A549 (cell line): ENCODE results near the gene SLC24A3. TPM values are rescaled to one million over a fixed set of nuclear protein-coding genes. Genes with fewer than 3 reads are reported as not detected.

Source experiments
- ATAC-seq, 2 experiments: fragments of 200-7000 bp in 1 of 2; fragments of >200 bp in 1 of 2; cut with Nextera tagmentation in 1 of 2; cut with Tn5 transposase in 1 of 2; 3 replicates each; pipeline versions ENCODE4 v1.8.0 to v1.9.1; 2018 to 2020; ENCODE audit warnings: mild to moderate bottlenecking in 1 of 2, moderate library complexity in 1 of 2
- CTCF ChIA-PET: fragments of 300-600 bp; sonication (Branson Sonifier 250); formaldehyde crosslinking; extraction: SDS; loops from one replicate; lab custom pipeline; 2021; ENCODE audit warnings: antibody characterized with exemption, inconsistent platforms; lab: Yijun Ruan, JAX
- POLR2A ChIA-PET: fragments of 350-600 bp; formaldehyde crosslinking; extraction: SDS; loops from one replicate; lab custom pipeline; 2021; ENCODE audit warnings: antibody characterized with exemption, inconsistent platforms; lab: Yijun Ruan, JAX
- DNase-seq, 2 experiments: peaks; one replicate each; pipeline versions ENCODE4 v3.0.0 to v3.0.0-alpha.2; 2011 to 2016; ENCODE audit warnings: low read depth in 1 of 2, low spot score in 1 of 2
- FAIRE-seq: peaks from 2 replicates; lab custom pipeline; 2011; peaks lifted over from hg19 to GRCh38; lab: Jason Lieb, UNC
- H3K27ac ChIP-seq, 2 experiments: fragments of >200 bp; sonication (Bioruptor Twin); formaldehyde crosslinking; 3 replicates each; pipeline ENCODE4 v1.5.1; 2016 to 2017
- H3K4me1 ChIP-seq: fragments of >200 bp; sonication (Bioruptor Twin); formaldehyde crosslinking; 3 replicates; pipeline ENCODE4 v1.6.1; 2016
- H3K4me2 ChIP-seq: fragments of >200 bp; sonication (Bioruptor Twin); formaldehyde crosslinking; 3 replicates; pipeline ENCODE4 v1.6.1; 2016
- H3K4me3 ChIP-seq: fragments of >200 bp; sonication (Bioruptor Twin); formaldehyde crosslinking; 3 replicates; pipeline ENCODE4 v1.5.1; 2016
- H3K9me3 ChIP-seq: fragments of >200 bp; sonication (Bioruptor Twin); formaldehyde crosslinking; 3 replicates; pipeline ENCODE4 v1.6.1; 2016
- BHLHE40 ChIP-seq: IDR thresholded peaks from 2 replicates; pipeline ENCODE4 v1.6.1; 2012; ENCODE audit warnings: low read depth, low read length, inconsistent platforms
- CEBPB ChIP-seq, 2 experiments: fragments of >200 bp in 1 of 2; sonication (Bioruptor Twin) in 1 of 2; formaldehyde crosslinking in 1 of 2; IDR thresholded peaks; 2 replicates each; pipeline ENCODE4 v1.6.1; 2012 to 2016
- EHF ChIP-seq: fragments of 250-450 bp; sonication (Bioruptor Pico); IDR thresholded peaks from 2 replicates; pipeline ENCODE4 v1.5.0; 2020; ENCODE audit warnings: mild to moderate bottlenecking
- EP300 ChIP-seq, 2 experiments: fragments of >200 bp; sonication (Bioruptor Twin); formaldehyde crosslinking; IDR thresholded peaks; 2 replicates in 1 of 2; 3 replicates in 1 of 2; pipeline ENCODE4 v1.6.1; 2016 to 2017
- FOSB ChIP-seq: fragments of 250-450 bp; sonication (Bioruptor Pico); IDR thresholded peaks from 2 replicates; pipeline ENCODE4 v1.5.0; 2020; ENCODE audit warnings: mild to moderate bottlenecking, moderate library complexity
- FOXS1 ChIP-seq: fragments of 250-450 bp; sonication (Bioruptor Pico); IDR thresholded peaks from 2 replicates; pipeline ENCODE4 v1.5.0; 2020; ENCODE audit warnings: mild to moderate bottlenecking, moderate library complexity
- HDAC2 ChIP-seq: fragments of 200-600 bp; sonication (generic); IDR thresholded peaks from 2 replicates; pipeline ENCODE4 v1.6.1; 2016
- HES2 ChIP-seq: fragments of >200 bp; sonication (Bioruptor Twin); formaldehyde crosslinking; IDR thresholded peaks from 2 replicates; pipeline ENCODE4 v1.6.1; 2016
- HEYL ChIP-seq: fragments of 250-450 bp; sonication (Bioruptor Pico); IDR thresholded peaks from 2 replicates; pipeline ENCODE4 v1.8.0; 2021; ENCODE audit warnings: mild to moderate bottlenecking, moderate library complexity
- HOXA7 ChIP-seq: fragments of 250-450 bp; sonication (Bioruptor Pico); IDR thresholded peaks from 2 replicates; pipeline ENCODE4 v1.5.0; 2020; ENCODE audit warnings: mild to moderate bottlenecking, moderate library complexity
- HOXB5 ChIP-seq: fragments of 250-450 bp; sonication (Bioruptor Pico); IDR thresholded peaks from 2 replicates; pipeline ENCODE4 v1.5.0; 2020; ENCODE audit warnings: mild to moderate bottlenecking, moderate library complexity
- JUN ChIP-seq, 2 experiments: fragments of >200 bp; sonication (Bioruptor Twin); formaldehyde crosslinking; IDR thresholded peaks; 2 replicates in 1 of 2; 3 replicates in 1 of 2; pipeline ENCODE4 v1.6.1; 2016 to 2017
- KDM1A ChIP-seq: fragments of 200-600 bp; sonication (generic); IDR thresholded peaks from 2 replicates; pipeline ENCODE4 v1.6.1; 2016; ENCODE audit warnings: low read depth, mild to moderate bottlenecking
- KDM5A ChIP-seq: fragments of 200-600 bp; sonication (generic); IDR thresholded peaks from 2 replicates; pipeline ENCODE4 v1.6.1; 2016; ENCODE audit warnings: antibody characterized with exemption, mild to moderate bottlenecking
- MYC ChIP-seq: IDR thresholded peaks from 2 replicates; pipeline ENCODE4 v1.6.1; 2012; ENCODE audit warnings: mild to moderate bottlenecking, inconsistent platforms, low read length, improper control_type of control experiment, borderline replicate concordance
- NPAS2 ChIP-seq: fragments of 250-450 bp; sonication (Bioruptor Pico); IDR thresholded peaks from 2 replicates; pipeline ENCODE4 v1.8.0; 2022; ENCODE audit warnings: mild to moderate bottlenecking, moderate library complexity, borderline replicate concordance
- POLR2A ChIP-seq: IDR thresholded peaks from 2 replicates; pipeline ENCODE4 v1.6.1; 2012; ENCODE audit warnings: mild to moderate bottlenecking, low read length
- RAD21 ChIP-seq, 2 experiments: fragments of >200 bp in 1 of 2; sonication (Bioruptor Twin) in 1 of 2; formaldehyde crosslinking in 1 of 2; IDR thresholded peaks in 1 of 2; conservative IDR thresholded peaks in 1 of 2; 2 replicates in 1 of 2; 3 replicates in 1 of 2; pipeline ENCODE4 v1.6.1; 2012 to 2018; ENCODE audit warnings: inconsistent platforms in 1 of 2
- RFX5 ChIP-seq: fragments of 450-650 bp; IDR thresholded peaks from 2 replicates; pipeline ENCODE4 v1.7.1; 2014; ENCODE audit warnings: antibody characterized with exemption, mild to moderate bottlenecking, moderate library complexity
- SREBF2 ChIP-seq: fragments of 450-650 bp; IDR thresholded peaks from 2 replicates; pipeline ENCODE4 v1.6.1; 2014; ENCODE audit warnings: mild to moderate bottlenecking, moderate library complexity
- TFCP2L1 ChIP-seq: fragments of 250-450 bp; sonication (Bioruptor Pico); IDR thresholded peaks from 2 replicates; pipeline ENCODE4 v1.5.0; 2021; ENCODE audit warnings: mild to moderate bottlenecking
- ZC3H11A ChIP-seq: fragments of 450-650 bp; IDR thresholded peaks from 2 replicates; pipeline ENCODE4 v1.6.1; 2014; ENCODE audit warnings: antibody characterized with exemption, mild to moderate bottlenecking
- ZFP36 ChIP-seq: fragments of 450-650 bp; IDR thresholded peaks from 2 replicates; pipeline ENCODE4 v1.6.1; 2014; ENCODE audit warnings: borderline replicate concordance; ENCODE audit not compliant: partially characterized antibody
- ZNF302 ChIP-seq: fragments of 250-450 bp; sonication (Bioruptor Pico); IDR thresholded peaks from 2 replicates; pipeline ENCODE4 v1.9.0; 2021; ENCODE audit warnings: inconsistent platforms, mild to moderate bottlenecking, moderate library complexity
- WGBS: methylation state at CpG from one replicate; pipeline ENCODE4 v1.1.6; 2017; ENCODE audit errors: missing lambda C conversion rate; 5-methylcytosine and 5-hydroxymethylcytosine counted together
- polyA plus RNA-seq, 4 experiments: library from polyadenylated mRNA; depleted of rRNA in 3 of 4; stranded (reverse); fragments of >200 nt; fragmentation: RNase III in 1 of 4; extraction: RNeasy Plus Mini Kit Qiagen cat#74134 plus additional on column Dnase treatment in 1 of 4; gene quantifications; 2 replicates in 3 of 4; 3 replicates in 1 of 4; pipeline ENCODE4 v1.2.3, GENCODE V29; 2011 to 2017
- TF ChIP-seq, protein P1 (sequence below): fragments of 450-650 bp; IDR thresholded peaks from 2 replicates; pipeline ENCODE4 v1.6.1; 2014; ENCODE audit warnings: antibody characterized with exemption
- TF ChIP-seq, protein P2 (sequence below): fragments of 200-600 bp; sonication (generic); IDR thresholded peaks from 2 replicates; pipeline ENCODE4 v1.6.1; 2016; ENCODE audit warnings: antibody characterized with exemption, mild to moderate bottlenecking, moderate library complexity
- TF ChIP-seq, protein P3 (sequence below): fragments of 150-350 bp; IDR thresholded peaks from 2 replicates; pipeline ENCODE4 v1.6.1; 2014; ENCODE audit warnings: low read depth, mild to moderate bottlenecking, low read length

SLC24A3 gene
- polyA plus RNA-seq, 2 of the 4 experiments (the other 2 are of a cell fraction): 0.08 TPM; not detected in 1

GRCh38 chr20:19333563-19333962 lies 121.1 kb downstream of the SLC24A3 start:
- FAIRE-seq: no peak
- DNase-seq: no peak
- no peak for TF ChIP-seq HEYL (CRISPR knock-in tag)
- TF ChIP-seq HOXA7 (CRISPR knock-in tag): no peak
- TF ChIP-seq HOXB5: no peak
- no peak for TF ChIP-seq ZNF302 (CRISPR knock-in tag)
- TF ChIP-seq RFX5: no peak
- no peak for TF ChIP-seq FOXS1
- TF ChIP-seq HDAC2: no peak
- no peak for TF ChIP-seq KDM1A
- TF ChIP-seq HES2: no peak
- TF ChIP-seq CEBPB (IDR thresholded peaks at IDR 0.05): no peak
- TF ChIP-seq EP300 (IDR thresholded peaks at IDR 0.05): no peak
- TF ChIP-seq POLR2A: no peak
- TF ChIP-seq ZC3H11A: no peak
- no peak for TF ChIP-seq TFCP2L1 (CRISPR knock-in tag)
- TF ChIP-seq FOSB (CRISPR knock-in tag): no peak
- TF ChIP-seq KDM5A: no peak
- TF ChIP-seq EHF: no peak
- no peak overlapping the region for H3K4me2 ChIP-seq
- H3K4me3 ChIP-seq: no peak overlapping the region
- no peaks in the 10 kb centered on the region for H3K4me1 ChIP-seq
- CTCF ChIA-PET: no interaction called here
- no peak overlapping the region for H3K27ac ChIP-seq
- H3K9me3 ChIP-seq: no peaks in the 10 kb centered on the region
- POLR2A ChIA-PET: no interaction called here
- WGBS: 35% methylated on average over 4 of the region's 4 CpGs
- ATAC-seq: no peak

DNA sequence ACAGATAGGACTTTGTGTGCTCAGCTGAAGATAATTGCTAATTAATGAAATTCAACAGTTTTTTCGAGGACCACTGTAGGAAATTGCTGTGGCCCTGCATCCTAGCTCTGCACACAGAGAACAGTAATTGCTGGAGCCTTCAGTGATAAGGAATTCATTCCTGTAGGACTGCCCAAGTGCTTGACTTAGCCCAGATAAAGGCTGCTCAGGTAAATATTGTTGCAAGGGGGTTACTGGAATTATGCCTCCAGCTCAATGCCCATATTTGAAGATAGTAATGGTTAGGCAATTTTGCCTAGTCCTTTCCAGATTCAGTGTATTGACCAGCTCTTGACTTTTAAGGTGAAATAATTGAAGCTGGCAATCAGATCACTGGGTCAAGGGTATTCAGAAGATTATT lies 122.9 kb downstream of the SLC24A3 start:
- FAIRE-seq: no peak
- no peaks in the 10 kb centered on the region for H3K4me1 ChIP-seq
- TF ChIP-seq SREBF2 (no peak), BHLHE40 (no peak), ZFP36 (no peak), JUN (IDR thresholded peaks at IDR 0.05) (no peak), NPAS2 (CRISPR knock-in tag) (no peak), TFCP2L1 (CRISPR knock-in tag) (no peak), MYC (no peak), RAD21 (conservative IDR thresholded peaks at IDR 0.05 in 1 of 2, IDR thresholded peaks at IDR 0.05 in 1 of 2) (no peak)
- TF ChIP-seq, protein P1, sequence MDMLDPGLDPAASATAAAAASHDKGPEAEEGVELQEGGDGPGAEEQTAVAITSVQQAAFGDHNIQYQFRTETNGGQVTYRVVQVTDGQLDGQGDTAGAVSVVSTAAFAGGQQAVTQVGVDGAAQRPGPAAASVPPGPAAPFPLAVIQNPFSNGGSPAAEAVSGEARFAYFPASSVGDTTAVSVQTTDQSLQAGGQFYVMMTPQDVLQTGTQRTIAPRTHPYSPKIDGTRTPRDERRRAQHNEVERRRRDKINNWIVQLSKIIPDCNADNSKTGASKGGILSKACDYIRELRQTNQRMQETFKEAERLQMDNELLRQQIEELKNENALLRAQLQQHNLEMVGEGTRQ: no peak
- TF ChIP-seq, protein P2, sequence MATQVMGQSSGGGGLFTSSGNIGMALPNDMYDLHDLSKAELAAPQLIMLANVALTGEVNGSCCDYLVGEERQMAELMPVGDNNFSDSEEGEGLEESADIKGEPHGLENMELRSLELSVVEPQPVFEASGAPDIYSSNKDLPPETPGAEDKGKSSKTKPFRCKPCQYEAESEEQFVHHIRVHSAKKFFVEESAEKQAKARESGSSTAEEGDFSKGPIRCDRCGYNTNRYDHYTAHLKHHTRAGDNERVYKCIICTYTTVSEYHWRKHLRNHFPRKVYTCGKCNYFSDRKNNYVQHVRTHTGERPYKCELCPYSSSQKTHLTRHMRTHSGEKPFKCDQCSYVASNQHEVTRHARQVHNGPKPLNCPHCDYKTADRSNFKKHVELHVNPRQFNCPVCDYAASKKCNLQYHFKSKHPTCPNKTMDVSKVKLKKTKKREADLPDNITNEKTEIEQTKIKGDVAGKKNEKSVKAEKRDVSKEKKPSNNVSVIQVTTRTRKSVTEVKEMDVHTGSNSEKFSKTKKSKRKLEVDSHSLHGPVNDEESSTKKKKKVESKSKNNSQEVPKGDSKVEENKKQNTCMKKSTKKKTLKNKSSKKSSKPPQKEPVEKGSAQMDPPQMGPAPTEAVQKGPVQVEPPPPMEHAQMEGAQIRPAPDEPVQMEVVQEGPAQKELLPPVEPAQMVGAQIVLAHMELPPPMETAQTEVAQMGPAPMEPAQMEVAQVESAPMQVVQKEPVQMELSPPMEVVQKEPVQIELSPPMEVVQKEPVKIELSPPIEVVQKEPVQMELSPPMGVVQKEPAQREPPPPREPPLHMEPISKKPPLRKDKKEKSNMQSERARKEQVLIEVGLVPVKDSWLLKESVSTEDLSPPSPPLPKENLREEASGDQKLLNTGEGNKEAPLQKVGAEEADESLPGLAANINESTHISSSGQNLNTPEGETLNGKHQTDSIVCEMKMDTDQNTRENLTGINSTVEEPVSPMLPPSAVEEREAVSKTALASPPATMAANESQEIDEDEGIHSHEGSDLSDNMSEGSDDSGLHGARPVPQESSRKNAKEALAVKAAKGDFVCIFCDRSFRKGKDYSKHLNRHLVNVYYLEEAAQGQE: no peak
- TF ChIP-seq, protein P3, sequence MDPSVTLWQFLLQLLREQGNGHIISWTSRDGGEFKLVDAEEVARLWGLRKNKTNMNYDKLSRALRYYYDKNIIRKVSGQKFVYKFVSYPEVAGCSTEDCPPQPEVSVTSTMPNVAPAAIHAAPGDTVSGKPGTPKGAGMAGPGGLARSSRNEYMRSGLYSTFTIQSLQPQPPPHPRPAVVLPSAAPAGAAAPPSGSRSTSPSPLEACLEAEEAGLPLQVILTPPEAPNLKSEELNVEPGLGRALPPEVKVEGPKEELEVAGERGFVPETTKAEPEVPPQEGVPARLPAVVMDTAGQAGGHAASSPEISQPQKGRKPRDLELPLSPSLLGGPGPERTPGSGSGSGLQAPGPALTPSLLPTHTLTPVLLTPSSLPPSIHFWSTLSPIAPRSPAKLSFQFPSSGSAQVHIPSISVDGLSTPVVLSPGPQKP: no peak
- TF ChIP-seq, all 56 proteins: peak for 0
- no peak for DNase-seq
- ATAC-seq: no peak
- H3K9me3 ChIP-seq: no peaks in the 10 kb centered on the region
- no peak overlapping the region for H3K27ac ChIP-seq
- H3K4me3 ChIP-seq: no peak overlapping the region
- CTCF ChIA-PET: interaction anchor here (1.2 to 1.6 kb wide), 3 partner anchors 26 to 129 kb away, joined by 3 to 4 read pairs (median 4); no protein-coding TSS in a partner anchor
- 9% methylated on average over 1 of the region's 1 CpG for WGBS
- POLR2A ChIA-PET: no interaction called here
- H3K4me2 ChIP-seq: no peak overlapping the region
